Colonic mucosa (tissue), 4 donors: ENCODE measurements around the gene THAP12. TPM values are rescaled to one million over a fixed set of nuclear protein-coding genes. Genes with fewer than 3 reads are reported as not detected.

Experiments used
- DNase-seq: peaks from one replicate; pipeline ENCODE4 v3.0.0-alpha.2; 2020
- H3K27ac ChIP-seq: fragments of 200-600 bp; one replicate; pipeline ENCODE4 v1.8.0; 2021
- H3K27me3 ChIP-seq: fragments of 200-600 bp; one replicate; pipeline ENCODE4 v1.8.0; 2021
- H3K36me3 ChIP-seq: fragments of 200-600 bp; one replicate; pipeline ENCODE4 v1.8.0; 2021
- H3K4me1 ChIP-seq: fragments of 200-600 bp; one replicate; pipeline ENCODE4 v1.8.0; 2021; ENCODE audit warnings: mild to moderate bottlenecking
- H3K4me3 ChIP-seq: fragments of 200-600 bp; one replicate; pipeline ENCODE4 v1.8.0; 2021
- H3K9ac ChIP-seq, 2 donors: one replicate each; pipeline ENCODE4 v1.7.0; 2013; ENCODE audit warnings: control low read depth in 2 of 2, low read depth in 2 of 2, low read length in 2 of 2
- H3K9me3 ChIP-seq: fragments of 200-600 bp; one replicate; pipeline ENCODE4 v1.8.0; 2021
- intact Hi-C: fragments of 100-400 bp; cut with DNase I; formaldehyde crosslinking; loops from one replicate; pipeline ENCODE4 v1.14.1; 2022
- total RNA-seq, 2 donors: library from RNA; stranded (reverse); fragmentation: NEBNext Ultra II Directional in 1 of 2; extraction: Animal tissue kit (Norgen Biotek cat#: 25700) in 1 of 2; gene quantifications; one replicate each; pipeline ENCODE4 v1.2.1, GENCODE V29; 2021
- TF ChIP-seq, protein P1 (sequence below): fragments of 200-600 bp; IDR thresholded peaks from one replicate; pipeline ENCODE4 v1.8.0; 2022; ENCODE audit warnings: antibody characterized with exemption, mild to moderate bottlenecking
- donor health status: healthy.
- donor health status: DM: no; HTN: no; CAD: no.
- donor health status: DM: no; HTN: no; CAD: no.

Gene THAP12
- total RNA-seq, 2 donors from 2014 or later, result 34.4 to 41.6 TPM

DNA sequence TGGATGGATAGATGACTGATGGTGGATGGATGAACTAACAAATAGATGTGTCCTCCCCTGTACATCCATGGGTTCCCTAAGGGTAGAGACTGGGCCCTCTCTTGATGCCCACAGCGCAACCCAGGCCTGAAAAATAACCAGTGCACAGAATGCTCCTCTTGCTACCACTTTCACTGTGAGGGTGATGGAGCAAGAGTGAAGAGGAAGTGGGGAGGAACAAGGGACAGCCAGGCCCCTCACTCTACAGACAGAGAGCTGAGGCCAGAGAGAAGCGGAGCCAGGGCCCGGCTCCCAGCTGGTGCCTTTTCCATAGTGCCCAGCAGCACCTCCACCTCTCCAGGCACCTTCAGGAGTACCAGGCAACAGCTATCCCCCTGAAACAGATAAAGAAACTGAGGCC lies 67.7 kb downstream of the THAP12 start:
- Histone ChIP-seq H3K4me3 (no peak overlapping the region), H3K9ac (no peak overlapping the region), H3K27me3 (no peaks in the 10 kb centered on the region), H3K4me1 (no peaks in the 10 kb centered on the region), H3K36me3 (no peaks in the 10 kb centered on the region), H3K9me3 (no peaks in the 10 kb centered on the region), H3K27ac (no peak overlapping the region)
- intact Hi-C loops, result no loop called here
- no peak for DNase-seq
- TF ChIP-seq, protein P1, sequence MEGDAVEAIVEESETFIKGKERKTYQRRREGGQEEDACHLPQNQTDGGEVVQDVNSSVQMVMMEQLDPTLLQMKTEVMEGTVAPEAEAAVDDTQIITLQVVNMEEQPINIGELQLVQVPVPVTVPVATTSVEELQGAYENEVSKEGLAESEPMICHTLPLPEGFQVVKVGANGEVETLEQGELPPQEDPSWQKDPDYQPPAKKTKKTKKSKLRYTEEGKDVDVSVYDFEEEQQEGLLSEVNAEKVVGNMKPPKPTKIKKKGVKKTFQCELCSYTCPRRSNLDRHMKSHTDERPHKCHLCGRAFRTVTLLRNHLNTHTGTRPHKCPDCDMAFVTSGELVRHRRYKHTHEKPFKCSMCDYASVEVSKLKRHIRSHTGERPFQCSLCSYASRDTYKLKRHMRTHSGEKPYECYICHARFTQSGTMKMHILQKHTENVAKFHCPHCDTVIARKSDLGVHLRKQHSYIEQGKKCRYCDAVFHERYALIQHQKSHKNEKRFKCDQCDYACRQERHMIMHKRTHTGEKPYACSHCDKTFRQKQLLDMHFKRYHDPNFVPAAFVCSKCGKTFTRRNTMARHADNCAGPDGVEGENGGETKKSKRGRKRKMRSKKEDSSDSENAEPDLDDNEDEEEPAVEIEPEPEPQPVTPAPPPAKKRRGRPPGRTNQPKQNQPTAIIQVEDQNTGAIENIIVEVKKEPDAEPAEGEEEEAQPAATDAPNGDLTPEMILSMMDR, result no peak

DNA sequence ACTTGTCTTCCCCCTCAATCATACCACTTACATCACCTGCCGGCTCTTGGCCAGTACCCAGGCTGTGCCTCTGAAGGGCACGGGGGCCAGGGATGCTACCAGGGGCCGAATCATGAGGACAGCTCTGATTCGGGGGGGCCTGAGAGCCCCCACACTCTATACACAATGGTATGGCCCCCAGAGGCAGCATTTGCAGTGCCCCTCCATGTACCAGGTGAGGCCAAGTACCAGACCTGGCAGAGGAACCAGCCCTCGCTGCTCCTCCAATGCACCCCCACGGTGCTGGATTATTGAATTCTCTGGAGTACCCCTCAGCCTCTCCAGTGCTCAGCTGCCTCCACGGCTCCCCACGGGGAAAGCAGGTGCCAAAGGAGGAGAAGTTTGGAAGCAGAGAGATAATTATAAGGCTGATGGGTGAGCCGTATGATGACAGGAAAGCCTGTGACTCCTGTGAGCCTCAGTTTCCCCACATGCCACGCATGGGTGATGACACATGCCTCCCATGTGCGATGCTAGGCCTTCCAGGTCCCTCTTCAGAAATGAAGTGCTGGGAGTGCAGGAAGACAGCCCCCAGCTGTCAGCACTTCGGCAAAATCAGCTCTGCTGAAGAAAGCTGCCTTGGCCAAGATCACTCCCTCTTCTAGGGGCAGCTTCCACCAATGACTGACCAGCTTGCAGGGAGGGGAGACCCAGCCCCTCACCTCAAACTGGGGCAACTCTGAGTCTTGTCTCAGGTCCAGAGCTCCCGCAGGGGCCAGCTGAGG lies 69.9 kb downstream of the THAP12 start:
- H3K9ac ChIP-seq, result no peak overlapping the region
- TF ChIP-seq, protein P1, result no peak
- H3K27ac ChIP-seq, result no peak overlapping the region
- H3K36me3 ChIP-seq, result no peaks in the 10 kb centered on the region
- H3K4me3 ChIP-seq, result no peak overlapping the region
- DNase-seq, result no peak
- no peaks in the 10 kb centered on the region for H3K27me3 ChIP-seq
- H3K4me1 ChIP-seq, result no peaks in the 10 kb centered on the region
- no peaks in the 10 kb centered on the region for H3K9me3 ChIP-seq
- intact Hi-C loops, result no loop called here

DNA sequence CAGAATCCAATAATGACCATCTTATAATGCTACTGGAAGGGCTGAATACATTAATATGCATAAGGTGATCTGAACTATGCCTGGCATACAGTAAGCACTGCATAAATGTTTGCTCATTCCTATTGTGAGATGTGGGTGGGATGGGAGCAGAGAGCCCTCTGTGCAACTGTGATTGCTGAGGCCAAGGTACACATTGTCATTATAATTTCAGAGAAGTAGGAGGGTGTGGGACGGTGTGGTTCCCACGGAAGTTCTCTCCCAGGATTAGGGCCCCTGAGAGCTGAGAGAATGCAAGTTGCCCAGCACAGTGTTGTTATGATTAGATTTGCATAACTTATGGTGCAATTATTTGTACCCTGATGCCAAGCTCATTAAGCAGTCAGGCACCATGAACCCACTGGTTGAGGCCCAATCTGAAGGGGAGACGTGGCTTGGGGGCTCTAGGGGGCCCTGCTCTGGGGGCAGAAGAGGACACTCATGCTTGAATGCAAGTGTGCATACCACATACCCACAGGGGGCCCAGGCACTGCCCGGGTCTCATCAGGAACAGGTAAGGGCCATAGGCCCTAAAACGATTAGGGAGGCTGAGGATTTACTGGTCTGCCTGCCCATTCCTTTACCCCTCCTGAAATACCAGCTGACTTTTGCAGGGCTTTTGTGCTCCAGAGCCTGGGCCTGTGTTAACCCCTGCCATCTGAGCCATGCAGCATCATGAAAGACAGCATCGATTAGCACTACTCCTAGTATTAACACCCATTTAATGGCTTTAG lies 72.8 kb downstream of the THAP12 start:
- TF ChIP-seq, protein P1, result no peak
- no peak for DNase-seq
- Histone ChIP-seq H3K27ac (no peak overlapping the region), H3K9me3 (no peaks in the 10 kb centered on the region), H3K4me1 (no peaks in the 10 kb centered on the region), H3K27me3 (no peaks in the 10 kb centered on the region), H3K9ac (no peak overlapping the region), H3K4me3 (no peak overlapping the region), H3K36me3 (no peaks in the 10 kb centered on the region)
- intact Hi-C loops, result no loop called here

DNA sequence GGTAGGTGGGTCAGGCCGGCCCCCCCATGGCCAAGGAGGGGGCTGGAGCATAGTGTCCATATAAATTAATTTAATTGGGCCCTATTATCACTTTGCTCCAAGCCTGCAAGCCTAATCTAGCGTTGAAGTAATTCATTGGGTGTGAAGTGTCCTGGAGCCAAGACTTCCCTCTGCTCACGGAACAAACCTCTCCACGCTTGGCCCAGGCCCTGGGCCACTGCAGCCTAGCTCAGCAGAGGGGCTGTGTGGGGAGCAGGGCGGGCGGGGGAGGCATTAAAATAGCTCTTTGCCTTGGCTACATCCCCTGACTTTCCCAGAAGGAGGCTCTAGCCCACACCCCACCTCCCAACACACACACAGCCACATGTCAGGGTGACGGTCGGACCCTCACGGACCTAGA lies 73.5 kb downstream of the THAP12 start:
- TF ChIP-seq, protein P1, result no peak
- no peaks in the 10 kb centered on the region for H3K4me1 ChIP-seq
- no peaks in the 10 kb centered on the region for H3K9me3 ChIP-seq
- H3K9ac ChIP-seq, result no peak overlapping the region
- DNase-seq, result no peak
- intact Hi-C loops, result no loop called here
- H3K36me3 ChIP-seq, result no peaks in the 10 kb centered on the region
- H3K27me3 ChIP-seq, result no peaks in the 10 kb centered on the region
- no peak overlapping the region for H3K4me3 ChIP-seq
- no peak overlapping the region for H3K27ac ChIP-seq

DNA sequence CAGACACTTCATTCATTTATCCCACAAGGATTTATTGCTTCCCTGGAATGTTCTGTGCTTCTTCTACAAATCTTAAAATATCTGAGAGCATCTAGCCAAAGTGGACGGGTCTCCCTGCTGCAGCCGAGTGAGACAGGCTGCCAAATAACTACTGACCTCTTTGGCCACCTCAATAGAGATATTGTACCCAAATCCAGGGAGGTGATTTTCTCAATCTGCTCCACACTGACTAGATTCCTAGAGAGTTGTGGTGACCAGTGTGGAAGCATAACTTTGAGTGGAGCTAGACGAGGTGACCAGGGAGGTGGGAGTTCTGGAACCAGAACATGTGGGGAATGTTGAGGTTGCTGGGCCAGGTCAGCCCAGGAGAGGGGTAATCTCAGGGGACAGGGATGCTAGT lies 77.5 kb downstream of the THAP12 start:
- TF ChIP-seq, protein P1, result no peak
- no peak overlapping the region for H3K27ac ChIP-seq
- no peak for DNase-seq
- no peak overlapping the region for H3K4me3 ChIP-seq
- H3K9me3 ChIP-seq, result no peaks in the 10 kb centered on the region
- no peaks in the 10 kb centered on the region for H3K27me3 ChIP-seq
- no peaks in the 10 kb centered on the region for H3K36me3 ChIP-seq
- no peaks in the 10 kb centered on the region for H3K4me1 ChIP-seq
- H3K9ac ChIP-seq, result no peak overlapping the region
- intact Hi-C loops, result no loop called here
